ENCODE measurements around the gene TTC7B.

Gene TTC7B

DNA sequence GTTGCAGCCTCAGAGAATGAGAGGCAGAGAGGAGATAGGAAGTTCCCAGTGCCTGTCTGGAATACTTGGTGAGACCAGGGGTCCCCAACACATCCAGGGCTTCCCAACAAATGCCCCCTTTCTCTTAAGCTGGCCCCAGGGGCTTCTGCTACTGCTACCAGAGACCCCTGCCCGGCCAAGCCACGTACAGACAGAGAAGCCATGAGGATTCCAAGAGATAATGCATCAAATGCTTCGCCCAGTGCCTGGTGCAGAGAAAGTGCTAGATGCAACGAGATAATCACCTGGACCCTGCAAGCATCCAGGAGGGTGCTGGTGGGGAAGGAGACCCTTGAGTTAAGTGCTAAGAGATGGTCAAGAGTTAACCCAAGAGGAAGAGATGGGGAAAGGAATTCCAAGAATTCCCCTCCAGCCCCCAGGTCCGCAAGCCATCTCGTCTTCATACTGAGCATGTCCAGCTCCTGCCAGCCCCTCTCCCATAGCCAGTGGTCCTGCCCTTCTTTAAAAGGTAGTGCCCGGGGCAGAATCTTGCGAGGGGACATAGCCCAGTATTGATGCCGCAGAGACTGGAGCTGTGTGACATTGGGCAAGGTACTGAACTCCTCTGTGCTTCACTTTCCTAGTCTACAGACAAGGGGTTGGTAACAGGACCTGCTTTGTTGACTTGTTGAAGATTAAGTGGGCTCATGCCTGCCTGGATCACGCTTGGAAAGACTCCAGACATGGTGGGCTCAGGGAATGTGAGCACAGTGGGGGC lies 316.1 kb downstream of the TTC7B start:
- no peak for DNase-seq

DNA sequence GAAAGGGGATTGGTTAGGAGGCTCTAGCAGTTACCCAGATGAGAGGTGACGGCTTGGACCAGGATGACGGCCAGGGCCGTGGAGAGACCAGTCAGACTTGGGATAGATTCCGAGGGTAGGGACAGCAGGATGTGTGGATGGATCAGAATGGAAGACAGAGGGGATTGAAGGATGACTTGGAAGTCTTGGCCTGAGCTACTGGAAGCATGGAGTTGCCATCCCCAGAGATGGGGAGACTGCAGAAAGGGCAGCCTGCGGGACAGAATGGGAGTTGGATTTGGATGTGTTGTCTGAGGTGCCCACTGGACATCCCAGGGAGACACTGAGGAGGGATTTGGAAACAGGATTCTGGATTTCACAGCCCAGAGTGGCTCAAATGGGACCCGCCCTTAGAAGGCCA lies 317.1 kb downstream of the TTC7B start:
- DNase-seq = no peak

DNA sequence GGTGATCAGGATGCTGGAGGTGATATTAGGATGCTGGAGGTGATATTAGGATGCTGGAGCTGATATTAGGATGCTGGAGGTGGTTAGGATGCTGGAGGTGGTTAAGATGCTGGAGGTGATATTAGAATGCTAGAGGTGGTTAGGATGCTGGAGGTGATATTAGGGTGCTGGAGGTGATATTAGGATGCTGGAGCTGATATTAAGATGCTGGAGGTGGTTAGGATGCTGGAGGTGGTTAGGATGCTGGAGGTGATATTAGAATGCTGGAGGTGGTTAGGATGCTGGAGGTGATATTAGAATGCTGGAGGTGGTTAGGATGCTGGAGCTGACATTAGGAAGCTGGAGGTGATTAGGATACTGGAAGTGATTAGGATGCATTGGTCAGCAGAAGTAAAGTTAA lies 318.0 kb downstream of the TTC7B start:
- DNase-seq = no peak

DNA sequence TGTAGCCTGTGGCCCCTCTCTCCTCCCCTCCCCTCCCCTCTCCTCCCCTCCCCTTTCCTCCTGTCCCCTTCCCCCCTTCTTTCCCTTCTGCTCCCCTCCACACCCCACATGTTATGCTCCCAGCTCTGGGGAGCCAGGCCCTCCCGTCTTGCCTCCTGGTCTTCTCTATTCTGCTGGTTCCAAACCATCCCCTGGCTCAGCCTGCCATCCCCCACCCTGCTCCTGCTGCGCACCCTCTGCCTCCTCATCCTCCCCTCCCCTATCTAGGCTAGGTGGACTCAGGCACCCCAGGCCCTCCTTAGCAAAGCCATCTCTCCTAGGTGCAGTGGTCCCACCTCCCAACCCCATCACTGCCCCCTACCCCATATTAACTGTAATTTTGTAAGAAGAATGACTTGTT lies 319.9 kb downstream of the TTC7B start:
- peak; percentile 4 for DNase-seq

DNA sequence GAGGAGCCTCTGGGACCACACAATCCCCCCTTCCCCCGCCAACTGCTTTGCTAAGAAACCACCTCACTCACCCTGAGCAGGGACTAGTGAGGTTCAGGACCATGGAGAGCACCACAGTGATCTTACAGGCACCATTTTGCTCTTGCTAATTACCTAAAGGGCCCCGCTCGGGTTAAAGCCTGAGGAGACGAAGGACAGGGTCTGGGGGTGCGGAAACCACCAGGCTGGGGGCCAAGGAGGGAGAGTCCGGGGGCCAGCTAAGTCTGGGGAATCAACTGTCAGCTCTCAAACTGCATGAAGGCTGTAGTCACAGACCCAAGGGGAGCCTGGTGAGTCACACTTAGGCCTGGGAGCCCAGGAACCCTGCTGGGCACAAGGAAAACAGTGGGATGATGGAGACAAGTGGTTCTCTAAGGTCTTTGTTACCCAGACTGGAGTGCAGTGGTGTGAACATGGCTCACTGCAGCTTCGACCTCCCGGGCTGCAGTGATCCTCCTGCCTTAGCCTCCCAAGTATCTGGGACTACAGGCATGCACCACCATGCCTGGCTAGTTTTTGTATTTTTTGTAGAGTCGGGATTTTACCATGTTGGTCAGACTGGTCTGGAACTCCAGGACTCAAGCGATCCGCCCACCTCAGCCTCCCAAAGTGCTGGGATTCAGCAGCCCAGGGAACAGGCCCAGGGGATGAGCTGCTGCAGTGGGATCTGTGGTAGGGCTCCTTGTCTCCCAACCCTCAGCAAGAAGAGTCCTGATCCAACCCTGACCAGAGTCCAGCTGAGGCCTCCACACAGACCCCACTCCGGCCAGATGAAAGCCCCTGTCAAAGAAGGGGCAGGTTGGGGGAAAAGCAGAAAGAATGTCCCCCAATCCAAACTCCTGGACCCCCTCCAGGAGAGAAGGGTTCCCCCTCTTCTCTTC lies 320.6 kb downstream of the TTC7B start:
- DNase-seq = peak; percentile 70

DNA sequence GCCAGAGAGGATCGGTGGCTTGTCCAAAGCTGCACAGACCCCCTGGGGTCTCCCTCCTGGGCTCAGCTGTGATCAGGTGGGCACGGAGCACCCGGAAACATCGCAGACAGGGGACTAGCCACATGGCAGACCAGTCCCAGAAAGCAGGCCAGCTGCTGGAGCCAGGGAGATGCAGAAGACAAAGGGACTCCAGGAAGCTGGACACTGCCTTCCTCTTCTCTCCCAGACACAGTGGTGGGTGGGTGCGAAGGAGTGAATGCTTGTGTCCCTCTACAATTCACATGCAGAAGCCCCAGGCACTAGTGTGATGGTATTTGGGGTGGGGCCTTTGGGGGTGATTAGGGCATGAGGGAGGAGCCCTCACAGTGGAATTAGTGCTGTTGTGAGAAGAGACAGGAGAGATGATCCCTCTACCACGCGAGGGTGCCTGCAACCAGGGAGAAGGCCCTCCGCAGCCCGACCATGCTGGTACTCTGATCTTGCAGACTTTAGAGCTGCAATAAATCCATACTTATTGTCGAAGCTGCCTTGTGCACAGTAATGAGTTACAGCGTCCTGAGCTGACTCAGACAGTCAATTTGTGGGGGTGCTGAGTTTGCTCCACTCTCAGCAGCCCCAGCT lies 324.2 kb downstream of the TTC7B start:
- no peak for DNase-seq

DNA sequence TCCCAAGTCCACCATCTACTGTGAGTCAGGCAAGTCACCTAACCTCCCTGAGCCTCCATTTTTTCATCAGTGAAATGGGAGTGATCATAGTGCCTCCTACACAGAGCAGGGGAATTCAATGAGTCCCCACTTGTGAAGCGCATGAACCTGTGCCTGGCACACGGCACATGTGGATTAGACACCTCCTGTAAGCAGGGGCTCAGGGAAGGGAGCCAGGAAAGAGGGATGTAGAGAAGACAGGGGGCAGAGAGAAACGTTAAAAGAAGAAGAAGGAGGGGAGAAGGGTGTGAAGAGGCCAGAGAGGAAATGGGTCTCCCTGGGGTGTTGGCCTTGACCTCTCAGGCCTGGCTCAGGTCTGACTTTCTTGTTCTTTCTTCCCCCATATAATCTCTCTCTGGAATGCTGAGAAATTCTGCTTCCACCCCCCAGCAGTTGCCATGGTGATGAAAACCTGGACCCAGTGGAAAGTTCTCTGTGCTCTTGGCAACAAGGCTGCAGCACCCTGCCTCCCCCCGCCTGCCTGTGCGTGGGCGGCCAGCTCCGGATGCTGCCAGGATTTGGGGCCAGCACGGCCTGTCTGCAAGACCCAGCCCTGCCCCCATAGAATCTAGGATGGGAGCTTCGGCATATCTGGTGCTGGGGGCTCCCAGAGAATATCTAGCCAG lies 324.9 kb downstream of the TTC7B start:
- no peak for DNase-seq

DNA sequence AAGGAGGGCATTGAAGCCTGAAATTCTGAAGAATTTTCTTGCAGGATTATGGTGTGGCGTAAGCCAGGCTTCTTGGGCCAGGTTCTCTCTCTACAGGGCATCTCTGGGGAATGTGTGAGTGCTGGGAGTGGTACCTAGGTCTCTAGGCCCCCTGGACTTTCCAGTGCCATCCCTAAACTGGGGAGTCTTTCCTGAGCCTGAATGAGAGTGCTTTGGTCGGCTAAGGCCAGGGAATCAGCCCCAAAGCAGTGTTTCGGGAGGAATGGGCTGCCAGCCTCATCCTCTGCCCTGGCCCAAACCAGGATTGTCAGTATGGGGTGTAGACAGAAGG lies 325.5 kb downstream of the TTC7B start:
- no peak for DNase-seq

DNA sequence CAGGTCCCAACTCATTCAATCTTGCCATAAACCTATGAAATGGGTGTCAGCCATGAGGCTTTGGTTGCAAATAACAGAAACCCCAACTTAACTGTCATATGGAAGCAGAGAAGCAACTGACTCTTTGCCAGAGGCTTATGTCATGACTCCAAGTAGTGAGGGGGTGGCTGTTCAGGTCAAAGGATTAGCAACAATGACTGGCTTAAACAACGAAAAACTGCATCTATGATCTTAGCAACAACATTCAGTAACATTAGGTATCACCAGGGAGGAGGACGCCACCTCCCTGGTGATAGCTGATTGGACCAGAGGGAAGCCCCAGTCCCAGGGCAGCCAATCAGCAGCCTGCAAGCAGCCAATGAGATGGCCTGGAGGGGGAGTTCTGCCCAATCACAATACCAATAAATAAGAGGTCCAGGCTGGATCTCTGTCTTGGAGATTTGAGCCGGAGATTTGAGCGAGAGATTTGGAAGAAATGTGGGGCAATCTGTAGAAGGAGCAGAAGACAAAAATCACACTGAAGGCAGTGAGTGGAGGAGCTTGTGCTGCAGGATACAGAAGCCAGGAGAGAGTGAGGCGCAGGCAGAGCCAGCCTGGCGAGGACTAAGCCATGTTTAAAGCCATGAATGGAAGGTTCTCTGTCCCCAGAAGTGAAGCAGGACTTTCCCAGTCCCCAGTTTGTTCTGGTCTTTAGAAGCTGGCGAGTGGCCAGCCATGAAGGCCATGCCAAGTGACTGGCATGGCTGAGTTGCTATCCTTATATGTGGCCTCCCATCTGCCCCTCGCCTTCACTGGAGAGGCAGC lies 326.1 kb downstream of the TTC7B start:
- DNase-seq = no peak

DNA sequence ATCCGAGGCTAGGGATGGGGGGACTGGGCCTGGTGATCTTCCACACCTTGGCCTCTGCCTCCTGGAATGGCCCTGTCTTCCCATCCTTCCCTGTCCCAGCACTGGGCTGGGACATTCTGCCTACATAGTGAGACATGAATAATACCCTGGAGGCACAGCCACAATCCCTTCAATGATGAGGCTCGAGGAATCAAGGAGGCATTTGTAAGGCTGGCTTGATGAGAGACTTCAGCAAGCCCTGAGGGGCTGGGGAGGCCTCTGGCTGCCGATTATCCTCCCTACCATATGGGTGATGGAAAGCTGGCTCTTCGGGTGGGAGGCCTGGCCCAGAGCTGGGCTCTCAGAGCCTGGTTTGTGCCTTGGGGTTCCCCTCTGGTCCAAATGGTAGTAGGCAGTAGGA lies 326.9 kb downstream of the TTC7B start:
- no peak for DNase-seq

DNA sequence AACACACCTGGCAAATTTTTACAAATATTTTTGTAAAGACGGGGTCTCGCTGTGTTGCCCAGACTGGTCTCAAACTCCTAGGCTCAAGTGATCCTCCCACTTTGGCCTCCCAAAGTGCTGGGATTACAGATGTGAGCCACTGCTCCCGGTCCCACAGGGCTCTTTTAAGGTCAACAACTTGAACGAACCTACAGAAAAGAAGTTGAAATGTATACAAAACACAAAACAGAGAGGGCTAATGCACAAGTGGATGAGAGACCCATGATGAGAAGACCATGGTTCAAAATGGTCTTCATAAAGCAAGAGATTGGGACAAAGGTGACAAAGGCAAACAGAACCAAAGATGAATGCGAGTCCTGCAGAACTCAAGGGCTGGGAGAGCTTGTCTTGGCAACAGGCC lies 328.0 kb downstream of the TTC7B start:
- DNase-seq = no peak

DNA sequence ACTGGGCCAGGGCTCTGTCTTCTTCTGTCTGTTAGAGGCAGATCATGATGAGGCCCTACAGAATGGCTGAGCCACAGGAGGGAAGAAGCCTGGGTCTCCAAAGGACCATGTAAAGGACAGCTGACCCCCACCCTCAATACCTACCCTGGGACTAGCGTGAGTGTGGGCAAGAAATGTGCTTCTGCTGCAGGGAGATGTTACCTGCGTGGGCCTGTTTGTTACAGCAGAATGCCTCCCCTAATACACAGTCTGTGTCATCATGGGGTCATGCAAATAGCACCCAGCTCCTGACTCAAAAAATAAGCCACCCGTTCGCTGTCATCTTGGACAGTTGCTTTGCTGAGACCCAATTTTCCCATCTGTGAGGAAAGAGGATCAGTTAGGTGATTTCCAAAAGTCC lies 328.8 kb downstream of the TTC7B start:
- no peak for DNase-seq

DNA sequence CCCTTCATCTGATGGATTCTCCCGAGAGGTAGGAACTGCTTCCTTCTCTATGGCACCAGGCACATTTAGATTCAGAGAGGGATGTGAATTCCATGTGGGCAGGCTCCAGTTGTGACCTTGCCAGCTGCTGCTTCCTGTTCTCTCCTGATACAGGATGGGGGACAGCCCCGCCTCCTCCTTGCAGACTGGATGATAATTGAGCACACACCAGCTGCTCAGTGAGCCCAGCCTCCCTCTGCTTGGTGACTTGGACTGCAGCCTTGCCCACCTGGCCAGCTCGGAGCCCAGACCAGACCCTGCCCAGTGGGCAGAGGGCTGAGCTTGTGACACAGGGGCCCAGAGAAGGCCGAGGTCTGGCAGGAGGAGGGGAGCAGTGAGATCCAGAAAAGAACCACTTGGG lies 329.2 kb downstream of the TTC7B start:
- DNase-seq = no peak

DNA sequence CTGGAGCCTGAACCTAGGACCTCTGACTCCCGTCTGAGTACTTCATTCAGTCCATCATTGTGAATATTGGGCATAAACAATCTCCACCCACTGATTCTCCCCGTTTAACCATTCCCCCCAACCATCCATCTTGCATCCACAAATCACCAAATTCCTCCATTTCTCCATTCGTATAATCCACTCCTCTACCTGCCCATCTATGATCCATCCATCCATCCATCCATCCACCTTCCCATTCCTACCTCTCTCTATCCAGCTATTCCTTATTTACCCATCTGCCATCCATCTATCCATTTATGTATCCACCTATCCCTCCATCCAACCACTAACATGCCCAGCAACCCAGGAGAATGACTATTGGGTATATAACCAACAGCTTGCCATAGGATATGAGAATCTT lies 331.9 kb downstream of the TTC7B start:
- DNase-seq = no peak

DNA sequence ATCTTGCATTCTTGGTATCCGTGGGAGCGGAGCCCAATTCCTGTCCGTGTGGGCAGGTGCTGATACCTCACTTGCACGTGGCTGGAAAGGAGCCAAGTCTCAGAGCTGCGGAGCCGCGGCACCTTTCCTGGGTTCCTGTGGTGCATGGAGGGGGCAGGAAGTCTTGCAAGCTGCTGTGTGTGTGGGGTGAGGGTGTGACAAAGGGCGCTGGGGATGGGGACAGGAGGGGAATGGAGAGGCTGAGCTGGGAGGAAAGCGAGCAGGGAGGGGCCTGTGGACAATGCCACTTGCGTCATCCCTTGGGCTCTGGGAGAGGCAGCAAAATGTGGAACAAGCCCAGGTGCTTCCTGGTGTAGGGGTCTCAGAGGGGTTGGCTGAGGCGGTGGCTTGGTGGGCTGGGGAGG lies 332.7 kb downstream of the TTC7B start:
- DNase-seq = no peak

DNA sequence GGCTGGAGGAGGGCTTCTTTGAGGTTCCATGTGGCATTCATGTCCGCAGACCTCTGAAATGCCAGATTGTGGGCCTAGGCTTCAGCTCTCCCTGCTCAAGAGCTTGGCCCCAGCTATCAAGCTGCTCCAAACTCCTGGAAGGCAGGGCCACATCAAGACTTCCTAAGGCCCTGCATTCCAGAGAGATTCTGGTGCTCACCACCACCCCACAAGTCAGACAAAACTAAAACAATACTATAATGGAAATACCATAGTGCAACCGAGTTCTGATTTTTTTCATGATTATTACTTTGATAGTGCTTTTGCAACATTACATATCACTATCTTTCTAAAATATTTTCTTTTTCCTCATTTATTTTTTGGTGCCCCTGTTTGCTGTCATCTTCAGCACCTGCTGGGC lies 333.1 kb downstream of the TTC7B start:
- no peak for DNase-seq

DNA sequence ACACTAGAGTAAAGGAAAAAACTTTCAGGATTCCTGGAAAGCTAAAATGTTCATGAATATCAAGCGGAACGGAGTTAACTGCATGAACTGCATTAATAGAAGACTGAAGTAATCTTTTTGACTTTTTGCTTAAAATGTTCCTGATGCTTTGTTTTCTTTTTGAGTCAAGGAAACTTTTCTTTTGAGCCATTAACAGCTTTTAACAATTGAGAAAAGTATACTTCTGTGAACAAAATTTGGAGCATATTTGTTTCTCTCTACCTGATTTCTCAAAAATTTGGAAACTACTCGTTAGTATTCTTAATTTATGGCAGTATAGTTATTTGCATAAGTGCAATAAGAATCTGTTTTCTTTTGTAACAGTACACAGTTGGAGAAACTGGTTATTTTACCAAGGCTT lies 340.9 kb downstream of the TTC7B start:
- DNase-seq = no peak

Data from 8988T (cell line).